Trophoblast cell (in vitro differentiated cells and primary cell): ENCODE results near the gene CDX1.

Experiments used
- DNase-seq, 2 donors: peaks; one replicate each; pipeline ENCODE4 v3.0.0-alpha.2; 2016
- H2AFZ ChIP-seq: 2 replicates; pipeline ENCODE4 v1.6.1; 2013; ENCODE audit warnings: low read length, moderate library complexity, mild to moderate bottlenecking; ENCODE audit not compliant: insufficient read depth, poor library complexity
- H2AK5ac ChIP-seq: 2 replicates; pipeline ENCODE4 v1.6.1; 2013; ENCODE audit warnings: mild to moderate bottlenecking, low read length
- H2BK120ac ChIP-seq: 2 replicates; pipeline ENCODE4 v1.6.1; 2013; ENCODE audit warnings: low read length, mild to moderate bottlenecking, moderate library complexity; ENCODE audit not compliant: insufficient read depth, poor library complexity
- H2BK12ac ChIP-seq: 2 replicates; pipeline ENCODE4 v1.6.1; 2013; ENCODE audit warnings: mild to moderate bottlenecking, low read length, moderate library complexity
- H2BK5ac ChIP-seq: 2 replicates; pipeline ENCODE4 v1.6.1; 2013; ENCODE audit warnings: low read length, low read depth, moderate library complexity, mild to moderate bottlenecking; ENCODE audit not compliant: poor library complexity
- H3K14ac ChIP-seq: 2 replicates; pipeline ENCODE4 v1.6.1; 2013; ENCODE audit warnings: mild to moderate bottlenecking, low read length
- H3K18ac ChIP-seq: 2 replicates; pipeline ENCODE4 v1.6.1; 2013; ENCODE audit warnings: mild to moderate bottlenecking, low read length
- H3K23ac ChIP-seq: 2 replicates; pipeline ENCODE4 v1.6.1; 2013; ENCODE audit warnings: low read length
- H3K27ac ChIP-seq: 2 replicates; pipeline ENCODE4 v1.5.1; 2013; ENCODE audit warnings: low read depth, mild to moderate bottlenecking, inconsistent platforms, low read length, moderate library complexity
- H3K27me3 ChIP-seq: 2 replicates; pipeline ENCODE4 v1.6.1; 2013; ENCODE audit warnings: inconsistent platforms, mild to moderate bottlenecking, low read length, moderate library complexity; ENCODE audit not compliant: insufficient read depth
- H3K36me3 ChIP-seq, 2 experiments: 1 replicate in 1 of 2; 2 replicates in 1 of 2; pipeline ENCODE4 v1.6.1; 2013; ENCODE audit warnings: low read length in 2 of 2, mild to moderate bottlenecking in 2 of 2, moderate library complexity in 1 of 2; ENCODE audit not compliant: insufficient read depth in 2 of 2, control insufficient read depth in 1 of 2
- H3K4ac ChIP-seq: 2 replicates; pipeline ENCODE4 v1.6.1; 2013; ENCODE audit warnings: low read depth, mild to moderate bottlenecking, low read length, moderate library complexity
- H3K4me1 ChIP-seq, 2 experiments: 1 replicate in 1 of 2; 2 replicates in 1 of 2; pipeline ENCODE4 v1.6.1; 2013; ENCODE audit warnings: low read length in 2 of 2, mild to moderate bottlenecking in 2 of 2, moderate library complexity in 1 of 2; ENCODE audit not compliant: insufficient read depth in 2 of 2, control insufficient read depth in 1 of 2
- H3K4me2 ChIP-seq: 2 replicates; pipeline ENCODE4 v1.6.1; 2013; ENCODE audit warnings: inconsistent platforms, mild to moderate bottlenecking, low read length, moderate library complexity
- H3K4me3 ChIP-seq: 2 replicates; pipeline ENCODE4 v1.5.1; 2013; ENCODE audit warnings: mild to moderate bottlenecking, low read depth, low read length, inconsistent platforms
- H3K79me1 ChIP-seq: one replicate; pipeline ENCODE4 v1.6.1; 2013; ENCODE audit warnings: low read length
- H3K79me2 ChIP-seq: 2 replicates; pipeline ENCODE4 v1.6.1; 2013; ENCODE audit warnings: low read length, mild to moderate bottlenecking; ENCODE audit not compliant: control insufficient read depth, insufficient read depth, poor library complexity
- H3K9ac ChIP-seq: 2 replicates; pipeline ENCODE4 v1.6.1; 2013; ENCODE audit warnings: mild to moderate bottlenecking, low read length
- H3K9me3 ChIP-seq: 2 replicates; pipeline ENCODE4 v1.6.1; 2013; ENCODE audit warnings: low read depth, mild to moderate bottlenecking, control low read depth, inconsistent platforms, low read length; ENCODE audit not compliant: insufficient read depth
- H4K12ac ChIP-seq: 2 replicates; pipeline ENCODE4 v1.6.1; 2013; ENCODE audit warnings: low read depth, mild to moderate bottlenecking, low read length, moderate library complexity
- H4K8ac ChIP-seq: 2 replicates; pipeline ENCODE4 v1.6.1; 2013; ENCODE audit warnings: low read depth, mild to moderate bottlenecking, low read length, moderate library complexity
- H4K91ac ChIP-seq: one replicate; pipeline ENCODE4 v1.6.1; 2013; ENCODE audit warnings: low read depth, mild to moderate bottlenecking, low read length, moderate library complexity
- WGBS: extraction: QIAGEN DNeasy Blood & Tissue Kit; methylation state at CpG from one replicate; pipeline ENCODE4 v1.1.7; 2013; ENCODE audit warnings: missing lambda C conversion rate; ENCODE audit not compliant: insufficient read length, insufficient coverage; ENCODE audit errors: extremely low coverage; 5-methylcytosine and 5-hydroxymethylcytosine counted together

The CDX1 gene

DNA sequence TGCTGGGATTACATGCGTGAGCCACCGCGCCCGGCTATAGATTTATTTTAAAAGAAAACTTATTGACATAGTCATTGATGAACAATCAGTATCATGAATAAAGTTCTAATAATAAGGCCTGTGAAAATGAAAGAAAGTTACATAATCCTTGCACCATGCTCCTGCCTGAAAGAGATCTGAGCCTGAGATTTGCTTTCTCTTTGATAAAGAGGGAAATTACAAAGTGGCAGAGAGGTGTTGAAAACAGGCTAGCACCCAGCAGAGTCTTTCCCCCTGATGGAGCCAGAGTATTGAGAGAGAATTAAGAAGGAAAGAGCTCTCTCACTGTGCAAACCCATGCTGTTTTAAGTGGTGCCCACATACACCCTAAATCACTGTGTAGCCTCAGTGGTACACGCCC, 60.5 kb downstream of the CDX1 start:
- no peak overlapping the region for H3K18ac ChIP-seq
- H4K8ac ChIP-seq = no peak overlapping the region
- no peak overlapping the region for H3K27ac ChIP-seq
- no peak overlapping the region for H3K23ac ChIP-seq
- no peaks in the 10 kb centered on the region for H3K79me2 ChIP-seq
- H2AK5ac ChIP-seq = no peak overlapping the region
- no peaks in the 10 kb centered on the region for H3K79me1 ChIP-seq
- H3K9me3 ChIP-seq = no peaks in the 10 kb centered on the region
- H3K9ac ChIP-seq = no peak overlapping the region
- H2BK12ac ChIP-seq = no peak overlapping the region
- no peak for DNase-seq
- no peak overlapping the region for H3K4me2 ChIP-seq
- no CpG with 5 or more reads among the region's 5 CpGs for WGBS
- H3K4me1 ChIP-seq = no peaks in the 10 kb centered on the region
- H4K91ac ChIP-seq = no peak overlapping the region
- H2BK120ac ChIP-seq = no peak overlapping the region
- no peak overlapping the region for H3K4me3 ChIP-seq
- H3K27me3 ChIP-seq = no peaks in the 10 kb centered on the region
- H2BK5ac ChIP-seq = no peak overlapping the region
- no peak overlapping the region for H2AFZ ChIP-seq
- no peak overlapping the region for H3K4ac ChIP-seq
- no peaks in the 10 kb centered on the region for H3K36me3 ChIP-seq
- no peak overlapping the region for H3K14ac ChIP-seq
- no peak overlapping the region for H4K12ac ChIP-seq

DNA sequence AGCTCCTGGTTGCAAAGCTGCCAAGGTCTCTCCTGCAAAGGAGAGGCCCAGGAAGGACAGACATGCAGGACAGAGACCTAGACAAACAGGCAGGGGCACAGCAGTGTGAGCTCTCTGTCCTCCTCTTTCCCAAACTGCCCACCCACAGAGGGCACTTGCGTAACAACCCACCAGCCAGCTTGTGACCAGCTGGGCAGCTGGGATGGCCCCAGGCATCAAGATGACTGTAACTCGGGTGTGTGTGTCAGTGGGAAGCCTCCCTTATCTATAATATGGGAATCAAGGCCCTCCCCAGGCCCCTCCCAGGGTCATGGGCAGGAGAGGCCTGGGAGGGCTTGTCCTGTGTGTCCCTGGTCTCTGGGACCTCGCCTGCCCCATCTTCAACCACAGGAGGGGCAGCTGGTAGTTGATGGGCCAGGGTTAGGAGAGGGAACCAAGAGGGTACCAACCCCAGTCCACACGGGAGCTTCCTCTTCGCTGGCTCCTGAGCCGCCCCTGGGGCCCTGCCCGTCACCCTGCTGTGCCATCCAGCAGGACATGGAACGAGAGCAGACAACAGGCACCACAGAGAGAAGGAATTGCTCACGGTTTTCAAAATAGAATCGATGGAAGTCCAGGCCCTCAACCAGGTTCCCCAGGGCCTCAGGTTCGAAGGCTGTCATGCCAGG, 61.2 kb downstream of the CDX1 start:
- H2BK5ac ChIP-seq = no peak overlapping the region

DNA sequence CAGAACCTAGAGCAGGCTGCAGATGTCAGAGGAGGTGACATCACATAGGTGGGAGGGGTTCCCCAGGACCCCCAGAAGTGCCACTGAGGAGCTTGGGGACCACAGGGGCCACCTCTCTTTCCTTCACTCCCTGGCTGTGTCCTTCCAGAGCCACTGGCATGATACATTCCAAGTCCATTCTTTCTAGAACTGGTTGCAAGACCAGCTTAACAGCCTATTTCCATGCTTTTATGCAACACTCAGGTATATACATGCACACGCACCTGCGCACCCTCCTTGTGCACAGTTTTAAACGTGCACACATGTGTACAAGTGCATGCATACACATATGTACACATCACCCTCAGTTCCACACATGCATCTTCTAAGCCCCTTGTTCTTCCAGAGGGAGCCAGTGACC, 63.0 kb downstream of the CDX1 start:
- Histone ChIP-seq H3K4me3 (no peak overlapping the region), H2BK120ac (no peak overlapping the region), H3K4me2 (no peak overlapping the region), H3K4ac (no peak overlapping the region), H2AK5ac (no peak overlapping the region), H2BK5ac (no peak overlapping the region), H3K27me3 (no peaks in the 10 kb centered on the region), H3K9me3 (no peaks in the 10 kb centered on the region), H3K36me3 (no peaks in the 10 kb centered on the region), H3K79me1 (no peaks in the 10 kb centered on the region), H4K8ac (no peak overlapping the region), H3K14ac (no peak overlapping the region), H4K12ac (no peak overlapping the region), H3K23ac (no peak overlapping the region), H3K79me2 (no peaks in the 10 kb centered on the region), H3K18ac (no peak overlapping the region), H2AFZ (no peak overlapping the region), H3K27ac (no peak overlapping the region), H3K4me1 (no peaks in the 10 kb centered on the region), H3K9ac (no peak overlapping the region), H4K91ac (no peak overlapping the region), H2BK12ac (no peak overlapping the region)
- DNase-seq = peak in 1 of 2 donors; percentile 64
- no CpG with 5 or more reads among the region's 3 CpGs for WGBS

More for the DNA sequence above, 61.2 kb downstream of the CDX1 start:
- Histone ChIP-seq H2AK5ac (no peak overlapping the region), H4K91ac (no peak overlapping the region), H3K4me1 (no peaks in the 10 kb centered on the region), H3K4me3 (no peak overlapping the region), H3K4me2 (no peak overlapping the region), H3K4ac (no peak overlapping the region), H4K12ac (no peak overlapping the region), H3K36me3 (no peaks in the 10 kb centered on the region), H3K23ac (no peak overlapping the region), H2BK12ac (no peak overlapping the region), H3K18ac (no peak overlapping the region), H3K79me1 (no peaks in the 10 kb centered on the region), H3K14ac (no peak overlapping the region), H2BK120ac (no peak overlapping the region), H3K27me3 (no peaks in the 10 kb centered on the region), H3K9ac (no peak overlapping the region), H2AFZ (no peak overlapping the region), H3K79me2 (no peaks in the 10 kb centered on the region), H3K9me3 (no peaks in the 10 kb centered on the region), H3K27ac (no peak overlapping the region), H4K8ac (no peak overlapping the region)
- WGBS = no CpG with 5 or more reads among the region's 11 CpGs
- DNase-seq = peak; percentile 75 to 85

DNA sequence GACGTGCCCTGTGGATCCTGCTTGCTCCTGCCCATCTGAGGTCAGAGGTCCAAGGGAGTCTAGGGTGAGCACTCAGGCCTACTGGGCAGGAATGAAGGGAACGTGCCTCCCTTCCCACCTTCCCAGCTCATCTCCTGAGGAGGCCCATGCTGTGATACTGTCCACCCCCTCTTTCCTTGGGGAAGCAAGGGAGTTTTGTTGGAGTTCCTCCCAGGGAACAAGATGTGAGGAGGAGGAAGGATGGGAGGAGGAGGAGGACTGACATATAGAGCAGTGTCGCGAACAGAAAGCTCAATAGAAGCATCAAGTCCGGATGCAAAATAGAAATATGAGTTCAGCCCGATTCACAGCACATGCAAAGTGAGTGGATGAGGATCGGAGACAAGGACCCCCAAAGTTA, 64.3 kb downstream of the CDX1 start:
- Histone ChIP-seq H3K4me1 (no peaks in the 10 kb centered on the region), H3K9me3 (no peaks in the 10 kb centered on the region), H3K36me3 (no peaks in the 10 kb centered on the region), H3K4ac (no peak overlapping the region), H3K9ac (no peak overlapping the region), H4K8ac (no peak overlapping the region), H3K79me2 (no peaks in the 10 kb centered on the region), H4K12ac (no peak overlapping the region), H2BK12ac (no peak overlapping the region), H2AK5ac (no peak overlapping the region), H2AFZ (no peak overlapping the region), H2BK5ac (no peak overlapping the region), H3K79me1 (no peaks in the 10 kb centered on the region), H3K27ac (no peak overlapping the region), H3K4me3 (no peak overlapping the region), H3K18ac (no peak overlapping the region), H3K4me2 (no peak overlapping the region), H3K27me3 (no peaks in the 10 kb centered on the region), H3K23ac (no peak overlapping the region), H2BK120ac (no peak overlapping the region), H3K14ac (no peak overlapping the region), H4K91ac (no peak overlapping the region)
- WGBS = no CpG with 5 or more reads among the region's 7 CpGs
- no peak for DNase-seq
